Lung microvascular endothelial cell (primary cell): Measurements from ENCODE around the gene FIGN. TPM values are rescaled to one million over a fixed set of nuclear protein-coding genes. Genes with fewer than 3 reads are reported as not detected.

Source experiments
- DNase-seq, 2 donors: peaks; one replicate each; pipeline versions ENCODE4 v3.0.0 to v3.0.0-alpha.2; 2010; ENCODE audit warnings: low read depth in 2 of 2
- total RNA-seq: library from RNA; depleted of rRNA; stranded (reverse); fragments of >200 nt; gene quantifications from 2 replicates; pipeline ENCODE4 v1.2.1, GENCODE V29; 2014

FIGN gene
- total RNA-seq, 1 donor from 2014 or later = under 0.01 TPM

DNA sequence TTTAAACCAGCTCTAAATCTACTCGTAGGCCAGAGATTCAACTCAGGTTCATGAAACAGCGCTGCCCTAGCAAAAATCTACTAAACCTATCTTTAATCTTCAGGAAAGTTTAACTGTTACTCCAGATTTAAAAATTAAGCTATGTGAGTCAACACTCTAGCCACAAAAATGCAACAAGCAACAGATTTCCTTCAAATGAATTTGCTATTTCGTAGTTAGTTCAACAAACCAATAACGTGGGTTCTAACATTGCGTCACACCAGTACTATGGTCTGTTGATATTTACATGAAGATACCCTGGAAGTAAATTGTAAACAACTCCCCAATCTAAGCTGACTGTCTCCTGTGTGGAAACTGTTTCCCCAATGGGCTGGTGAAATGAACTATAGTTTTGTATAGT is 71.2 kb downstream of the FIGN start:
- no peak for DNase-seq

DNA sequence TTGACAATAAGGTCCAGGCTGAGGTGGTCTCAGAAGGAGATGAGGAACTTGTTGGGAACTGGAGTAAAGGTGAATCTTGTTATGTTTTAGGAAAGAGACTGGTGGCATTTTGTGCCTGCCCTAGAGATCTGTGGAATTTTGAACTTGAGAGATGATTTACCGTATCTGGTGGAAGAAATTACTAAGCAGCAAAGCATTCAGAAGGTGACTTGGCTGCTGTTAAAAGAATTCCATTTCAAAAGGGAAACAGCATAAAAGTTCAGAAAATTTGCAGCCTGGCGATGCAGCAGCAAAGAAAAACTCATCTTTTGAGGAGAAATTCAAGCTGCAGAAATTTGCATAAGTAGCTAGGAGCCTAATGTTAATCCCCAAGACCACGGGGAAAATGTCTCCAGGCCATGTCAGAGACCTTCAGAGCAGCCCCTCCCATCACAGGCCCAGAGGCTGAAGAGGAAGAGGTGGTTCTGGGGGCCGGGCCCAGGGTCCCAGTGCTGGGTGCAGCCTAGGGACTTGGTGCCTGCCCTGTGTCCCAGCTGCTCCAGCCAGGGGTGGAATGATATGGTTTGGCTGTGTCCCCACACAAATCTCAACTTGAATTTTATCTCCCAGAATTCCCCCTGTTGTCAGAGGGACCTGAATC is 73.5 kb downstream of the FIGN start:
- no peak for DNase-seq

DNA sequence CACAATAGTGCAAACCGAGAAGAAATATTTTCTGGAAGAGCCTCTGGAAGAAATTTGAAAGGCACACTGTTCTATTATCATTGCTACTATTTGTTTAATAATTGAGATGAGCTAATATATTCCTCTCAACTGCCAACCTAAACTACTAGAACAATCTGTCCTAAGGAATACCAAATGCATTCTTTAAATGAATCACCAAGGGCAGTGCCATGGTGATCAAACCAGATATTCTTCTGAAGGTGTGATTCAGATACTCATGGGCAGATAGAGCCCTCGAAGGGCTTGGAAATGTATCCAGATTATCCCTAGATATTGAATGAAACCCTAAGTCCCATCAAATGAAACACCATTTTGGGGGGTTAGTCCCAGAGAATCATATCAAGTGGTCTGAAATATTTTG is 76.6 kb downstream of the FIGN start:
- DNase-seq = no peak

DNA sequence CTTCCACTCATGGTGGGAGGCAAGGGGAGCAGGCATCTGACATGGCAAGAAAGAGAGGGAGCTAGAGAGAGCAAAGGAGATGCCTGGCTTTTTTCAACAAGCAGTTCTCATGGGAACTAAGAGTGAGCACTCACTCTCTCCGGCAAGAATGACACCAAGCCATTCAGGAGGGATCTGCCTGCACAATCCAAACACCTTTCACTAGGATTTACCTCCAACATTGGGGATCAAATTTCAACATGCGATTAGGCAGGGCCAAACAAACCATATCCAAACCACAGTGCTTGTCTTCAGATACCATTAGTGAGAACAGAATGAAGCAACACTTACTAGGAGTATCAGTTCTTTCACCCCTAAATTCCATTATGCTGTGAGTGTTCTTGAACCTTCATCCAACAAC is 77.3 kb downstream of the FIGN start:
- DNase-seq = no peak

DNA sequence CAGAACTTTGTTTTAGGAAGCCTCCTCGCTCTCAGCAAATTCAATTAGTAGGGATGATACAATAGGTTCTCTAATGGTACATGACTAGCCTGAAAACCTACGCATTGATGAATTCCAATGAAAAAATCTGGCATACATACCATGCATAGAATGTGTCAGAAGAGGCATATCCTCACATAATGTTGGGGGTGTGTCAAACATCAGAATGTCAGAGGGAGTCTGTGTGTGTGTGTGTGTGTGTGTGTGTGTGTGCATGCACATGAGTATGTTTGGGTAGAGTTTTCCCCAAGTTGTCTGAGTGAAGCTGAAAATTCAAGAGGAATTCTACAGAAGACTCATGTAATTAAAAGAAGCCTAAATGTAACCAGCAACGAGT is 78.5 kb downstream of the FIGN start:
- DNase-seq = no peak

DNA sequence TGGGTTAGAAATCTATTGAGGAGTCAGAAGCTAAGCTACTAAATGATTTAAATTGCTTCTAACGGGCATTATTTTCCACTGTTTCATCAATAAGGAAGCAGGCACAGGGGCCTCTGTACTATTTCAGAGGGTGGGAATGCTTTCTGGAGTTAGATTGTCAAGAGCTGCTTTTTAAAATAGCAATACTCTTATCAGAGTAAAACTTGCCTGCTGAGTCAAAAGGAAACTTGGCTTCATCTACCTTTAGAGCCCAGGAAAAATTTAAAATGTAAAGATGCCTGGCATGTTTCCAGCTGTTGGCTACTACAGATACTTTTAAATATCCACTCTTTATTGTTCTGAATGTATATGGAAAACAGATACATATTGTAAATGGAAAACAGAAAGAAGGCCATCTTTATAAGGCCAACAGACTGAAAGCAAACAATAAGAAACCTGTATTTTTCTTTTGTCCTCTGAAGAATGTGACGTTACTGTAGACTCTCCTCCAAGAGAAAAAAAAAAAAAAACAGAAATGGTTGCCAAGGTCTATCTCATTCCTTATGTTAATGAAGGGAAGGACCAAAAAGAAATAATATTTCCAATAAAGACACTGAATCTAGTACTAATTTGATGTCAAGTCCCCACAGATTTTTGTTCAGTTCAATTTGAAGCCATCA is 79.1 kb downstream of the FIGN start:
- DNase-seq = no peak

DNA sequence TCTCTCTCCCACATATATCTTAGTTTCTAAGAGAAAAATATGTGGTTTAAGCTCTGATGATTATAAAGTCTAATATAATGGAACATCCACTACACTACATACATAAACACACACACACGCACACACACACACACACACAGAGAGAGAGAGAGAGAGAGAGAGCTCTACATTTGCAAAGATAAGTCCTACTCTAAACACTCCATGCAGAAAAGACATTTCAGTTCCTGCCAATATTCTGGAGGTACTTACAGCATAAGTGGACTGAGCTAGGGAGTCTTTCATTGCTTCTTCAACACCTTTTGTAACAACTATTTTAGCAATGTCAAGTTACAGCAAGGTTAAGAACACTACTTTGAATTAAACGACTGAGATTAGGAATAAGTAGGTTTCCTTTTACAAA is 80.1 kb downstream of the FIGN start:
- no peak for DNase-seq

DNA sequence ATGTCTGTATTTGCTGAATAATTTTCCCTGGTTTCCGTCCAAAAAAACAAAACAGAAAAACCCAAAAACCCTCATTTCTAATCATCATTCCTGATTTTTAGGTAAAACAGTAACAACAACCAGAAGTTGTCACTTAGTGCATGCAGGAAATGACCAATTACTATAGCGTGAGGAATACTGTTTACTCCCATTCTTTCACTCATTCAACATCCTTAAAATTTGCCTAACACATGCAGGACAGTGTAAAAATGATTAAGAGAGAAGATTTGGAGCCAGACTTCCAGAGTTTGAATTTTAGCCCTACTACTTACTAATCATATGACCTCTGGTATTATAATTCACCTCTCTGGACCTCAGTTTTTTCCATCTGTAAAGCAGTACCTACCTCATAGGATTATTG is 83.1 kb downstream of the FIGN start:
- peak in 1 of 2 donors; percentile 45 for DNase-seq

DNA sequence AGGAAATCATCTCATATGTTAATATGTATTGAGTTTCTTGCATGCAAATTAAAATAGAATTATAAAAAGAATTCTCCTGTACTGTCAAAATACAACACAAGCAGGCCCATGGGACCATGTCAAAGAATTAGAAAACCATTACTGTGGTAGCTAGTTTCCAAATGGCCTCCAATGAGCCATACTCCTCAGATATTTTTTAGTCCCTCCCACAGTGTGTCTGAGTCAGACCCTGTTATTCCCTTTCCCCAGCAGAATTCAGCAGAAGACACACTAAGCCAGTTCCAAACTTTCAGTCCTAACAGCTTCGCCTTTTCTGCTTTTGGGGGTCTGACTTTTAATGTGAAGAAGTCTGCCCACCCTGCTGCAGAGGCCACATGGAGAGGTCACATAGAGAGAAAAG is 86.7 kb downstream of the FIGN start:
- no peak for DNase-seq

DNA sequence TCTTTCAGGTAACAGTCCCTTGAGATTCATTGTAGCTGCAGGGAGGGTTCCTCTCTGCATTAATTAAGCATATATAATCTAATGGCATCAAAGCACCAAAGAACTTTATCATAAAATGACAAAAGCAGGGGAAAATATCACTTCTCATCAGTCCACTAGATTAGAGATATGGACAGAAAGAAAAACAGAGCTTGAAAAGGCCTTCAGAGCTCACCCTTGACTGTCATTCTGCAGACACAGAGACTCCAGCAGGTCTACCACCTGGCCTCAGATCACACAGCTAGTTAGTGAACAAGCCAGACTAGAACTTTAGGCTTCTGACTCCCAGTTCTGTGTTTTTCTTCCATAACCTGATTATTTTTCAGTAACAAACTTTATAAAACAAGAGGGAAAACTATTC is 88.5 kb downstream of the FIGN start:
- no peak for DNase-seq

DNA sequence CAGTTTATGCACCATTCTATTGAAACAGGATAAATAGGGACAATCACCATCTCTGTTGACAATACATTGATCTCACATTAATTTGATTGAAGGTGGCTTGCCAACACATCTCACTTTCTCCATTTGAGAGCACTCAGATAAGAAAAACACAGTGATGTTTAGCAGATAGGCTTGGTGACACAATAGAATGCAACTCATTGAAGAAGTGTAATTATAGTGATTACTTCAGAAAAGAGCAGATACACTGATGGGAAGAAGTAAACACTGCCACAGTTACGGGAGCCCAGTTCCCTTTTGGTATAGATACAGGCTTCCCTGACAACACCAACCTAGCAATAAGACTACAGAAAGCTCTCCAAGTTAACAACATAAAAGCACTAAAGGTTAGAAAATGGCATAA is 89.1 kb downstream of the FIGN start:
- DNase-seq = no peak

DNA sequence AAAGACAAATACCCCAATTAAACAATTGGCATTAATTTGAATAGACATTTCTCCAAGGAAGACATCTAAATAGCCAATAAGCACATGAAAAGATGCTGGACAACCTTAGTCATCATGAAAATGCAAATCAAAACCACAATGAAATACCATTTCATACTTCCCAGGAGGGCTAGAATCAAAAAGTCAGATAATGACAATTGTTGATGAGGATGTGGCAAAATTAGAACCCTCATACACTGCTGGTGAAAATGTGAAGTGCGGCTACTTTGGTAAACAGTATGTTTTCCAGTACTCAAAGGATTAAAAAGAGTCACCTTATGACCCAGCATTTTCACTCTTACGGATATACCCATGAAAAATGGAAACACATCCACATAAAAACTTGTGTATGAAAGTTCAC is 91.6 kb downstream of the FIGN start:
- DNase-seq = no peak

DNA sequence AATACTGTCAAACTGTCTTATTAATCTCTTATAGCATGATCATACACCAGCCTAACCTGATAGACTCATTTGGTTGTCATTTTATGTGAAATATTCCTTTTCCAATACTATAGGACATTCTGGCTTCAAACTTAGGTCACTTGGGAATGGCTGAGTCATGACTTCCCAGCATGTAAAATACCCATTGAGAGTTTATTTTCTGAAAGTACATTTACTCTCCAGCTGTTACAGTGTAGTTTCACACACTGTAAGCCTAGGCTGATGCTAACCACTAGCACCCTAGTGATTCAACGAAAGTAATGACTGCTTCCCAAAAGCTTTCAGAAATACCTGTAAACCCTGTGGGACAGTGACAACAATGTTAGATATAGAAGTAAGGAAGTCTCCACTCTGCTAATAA is 93.8 kb downstream of the FIGN start:
- DNase-seq = no peak

DNA sequence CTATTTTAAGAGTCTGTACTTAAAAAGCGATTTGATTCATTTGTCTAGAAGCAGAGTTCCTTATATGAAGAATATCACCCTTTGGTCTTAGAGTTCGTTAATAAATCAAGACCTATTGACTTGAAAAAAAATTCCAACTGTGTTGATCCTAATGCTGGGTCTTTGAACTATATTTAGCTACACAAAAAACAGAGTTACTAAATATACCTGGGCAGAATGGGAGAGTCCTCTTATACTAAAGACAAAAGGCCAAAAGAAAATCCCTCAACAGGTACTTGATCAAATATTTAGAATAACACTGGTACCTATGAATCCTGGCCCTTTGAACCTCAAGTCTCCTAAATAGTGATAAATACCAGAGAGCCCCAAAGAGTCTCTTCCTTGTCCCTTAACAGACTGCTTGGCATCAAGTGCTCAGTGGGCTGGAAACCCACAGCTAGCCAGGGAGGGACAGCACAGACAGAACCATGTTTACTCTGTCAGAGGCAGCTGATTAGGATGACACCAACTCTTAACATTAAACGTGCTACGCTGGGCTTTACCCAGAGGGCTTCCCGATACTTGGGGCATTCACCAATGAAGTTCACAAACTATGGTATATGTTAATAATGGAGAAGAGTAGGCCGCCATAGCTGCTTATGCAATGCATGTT is 95.1 kb downstream of the FIGN start:
- DNase-seq = no peak

DNA sequence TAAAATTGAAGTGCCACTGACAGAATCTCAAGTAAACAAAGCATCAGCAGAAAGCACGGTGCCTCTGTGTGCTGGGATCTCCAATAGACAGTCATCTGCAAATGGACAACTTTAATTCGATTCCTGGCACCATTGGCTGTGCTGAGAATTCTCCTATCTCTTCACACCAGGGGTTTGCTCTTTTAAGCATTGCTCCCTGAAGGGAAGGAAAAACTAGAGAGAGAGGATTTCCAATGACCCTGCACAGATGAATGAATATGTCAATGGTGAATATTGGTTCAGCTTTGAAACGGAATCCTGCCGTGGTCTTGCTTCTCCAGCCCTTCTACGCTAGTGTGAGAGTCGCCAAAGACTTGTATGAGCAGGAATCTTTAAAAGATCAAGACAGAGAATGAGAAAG is 97.9 kb downstream of the FIGN start:
- no peak for DNase-seq

DNA sequence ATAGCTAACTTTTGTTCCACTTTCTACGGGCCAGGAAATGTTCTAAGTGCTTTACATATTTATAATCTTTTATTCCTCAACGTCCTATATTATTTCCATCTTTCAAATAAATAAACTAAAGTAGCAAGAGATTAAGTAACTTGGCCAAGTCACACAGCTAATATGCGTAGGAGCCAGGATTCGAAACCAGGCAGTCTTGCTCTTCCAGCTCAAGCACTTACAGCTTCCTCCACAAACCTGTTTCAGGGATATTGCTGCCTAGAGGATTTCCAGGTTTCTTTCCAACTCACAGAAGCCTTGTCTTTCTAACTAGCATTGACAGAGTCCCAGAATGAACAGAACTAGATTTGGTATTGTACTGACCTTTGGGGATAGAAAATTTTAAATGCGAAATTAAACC is 102.5 kb downstream of the FIGN start:
- no peak for DNase-seq

DNA sequence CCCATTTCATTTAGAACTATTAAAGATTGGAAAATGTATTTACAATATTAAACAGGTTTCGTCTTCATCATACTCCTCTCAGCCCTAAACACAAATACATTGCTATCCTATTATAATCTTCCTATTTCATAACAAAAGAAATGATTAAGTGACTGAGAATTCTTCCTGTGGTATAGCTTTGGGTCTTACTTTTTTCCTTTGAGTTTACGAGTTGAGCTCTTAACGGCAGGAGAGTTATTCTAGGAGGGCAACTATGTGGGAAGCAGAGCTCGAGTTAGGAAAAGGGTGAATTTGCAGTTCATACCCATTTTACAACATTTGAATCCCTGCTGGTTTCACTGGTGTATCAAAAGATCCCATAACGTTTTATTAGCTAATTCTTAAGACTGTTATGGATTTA is 105.0 kb downstream of the FIGN start:
- DNase-seq = no peak

DNA sequence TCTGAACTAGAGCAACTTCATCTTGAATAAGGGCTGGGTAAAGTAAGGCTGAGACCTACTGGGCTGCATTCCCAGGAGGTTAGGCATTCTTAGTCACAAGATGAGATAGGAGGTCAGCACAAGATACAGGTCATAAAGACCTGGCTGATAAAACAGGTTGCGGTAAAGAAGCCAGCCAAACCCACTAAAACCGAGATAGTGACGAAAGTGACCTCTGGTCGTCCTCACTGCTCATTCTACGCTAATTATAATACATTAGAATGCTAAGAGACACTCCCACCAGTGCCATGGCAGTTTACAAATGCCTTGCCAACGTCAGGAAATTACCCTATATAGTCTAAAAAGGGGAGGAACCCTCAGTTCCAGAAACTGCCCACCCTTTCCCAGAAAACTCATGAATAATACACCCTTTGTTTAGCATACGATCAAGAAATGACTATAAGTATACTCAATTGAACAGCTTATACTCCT is 109.1 kb downstream of the FIGN start:
- no peak for DNase-seq

DNA sequence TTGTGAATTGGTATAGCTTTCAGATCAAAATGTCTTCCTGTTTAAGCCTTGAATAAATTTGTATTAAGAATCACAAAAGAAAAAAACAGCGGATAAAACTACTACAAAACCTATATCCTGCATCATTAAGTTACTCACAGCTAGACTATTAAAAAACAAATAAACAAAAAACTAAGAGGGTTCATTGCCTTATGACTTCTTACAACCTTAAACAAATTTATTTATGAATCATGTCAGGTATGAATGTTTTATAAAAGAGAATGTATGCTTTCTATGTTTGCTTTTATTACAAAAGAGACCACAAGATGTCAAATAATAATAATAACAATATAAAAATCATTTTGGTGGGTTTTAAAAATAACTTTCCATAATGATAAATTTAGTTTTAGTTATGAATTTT is 109.6 kb downstream of the FIGN start:
- DNase-seq = no peak

DNA sequence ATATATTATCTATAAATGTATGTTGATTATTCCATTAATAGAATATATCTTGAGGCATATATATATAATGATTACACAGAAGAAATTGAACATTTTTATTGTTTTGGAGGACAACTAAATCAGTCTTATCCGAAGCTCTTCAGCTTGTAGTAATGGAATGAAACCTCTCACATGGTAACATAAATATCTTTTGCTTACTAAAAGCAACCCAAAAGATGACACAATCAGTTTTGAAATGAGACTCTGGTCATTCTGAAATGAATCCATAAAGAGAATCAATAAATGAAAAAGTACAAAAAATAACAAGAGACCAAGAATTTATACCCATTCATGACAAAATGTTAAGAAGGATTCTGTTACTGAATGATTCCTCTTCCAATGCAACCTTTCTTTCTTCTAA is 110.2 kb downstream of the FIGN start:
- DNase-seq = no peak

DNA sequence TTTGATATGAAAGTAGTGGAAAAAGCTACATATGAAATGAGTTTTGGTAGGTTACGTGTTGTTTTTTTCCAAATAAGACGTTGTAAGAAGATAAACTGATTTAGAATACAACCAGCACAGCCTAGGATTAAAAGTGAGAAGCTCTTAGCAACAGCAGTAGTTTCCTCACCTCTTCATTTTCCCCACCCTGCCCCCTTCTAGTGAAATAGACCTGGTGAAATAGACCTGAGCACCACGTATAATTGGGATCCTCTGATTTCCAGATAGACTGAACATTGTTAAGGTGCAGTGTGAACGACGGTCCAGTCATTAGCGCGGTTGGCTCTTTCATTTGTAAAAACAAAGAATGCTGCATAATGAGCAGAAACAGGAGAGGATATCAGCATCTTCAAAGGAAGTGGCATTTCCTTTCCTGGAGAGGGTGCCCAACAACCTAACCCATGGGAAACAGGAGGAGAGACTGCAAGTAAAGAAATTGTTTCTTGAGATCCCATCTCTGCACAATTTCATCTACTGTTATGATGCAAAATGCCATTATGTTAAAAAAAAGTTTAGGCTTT is 114.3 kb downstream of the FIGN start:
- DNase-seq = no peak

DNA sequence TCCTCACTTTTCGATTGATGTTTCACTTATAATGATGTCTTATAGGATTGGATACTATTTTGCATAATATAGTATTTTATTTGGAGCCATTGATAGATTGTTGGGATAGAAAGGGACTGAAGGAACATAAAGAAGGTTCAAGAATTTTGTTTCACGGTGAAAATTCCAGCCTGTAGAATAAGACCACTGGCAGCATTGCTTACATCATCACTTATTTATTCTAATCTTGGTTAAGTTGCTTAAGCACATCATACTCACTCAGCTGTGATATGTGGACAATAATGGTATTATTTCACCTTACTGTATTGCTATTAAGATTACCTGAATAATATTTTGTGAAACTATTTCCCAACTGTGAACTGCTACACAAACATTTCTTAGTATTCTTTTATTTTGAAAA is 118.3 kb downstream of the FIGN start:
- DNase-seq = no peak

DNA sequence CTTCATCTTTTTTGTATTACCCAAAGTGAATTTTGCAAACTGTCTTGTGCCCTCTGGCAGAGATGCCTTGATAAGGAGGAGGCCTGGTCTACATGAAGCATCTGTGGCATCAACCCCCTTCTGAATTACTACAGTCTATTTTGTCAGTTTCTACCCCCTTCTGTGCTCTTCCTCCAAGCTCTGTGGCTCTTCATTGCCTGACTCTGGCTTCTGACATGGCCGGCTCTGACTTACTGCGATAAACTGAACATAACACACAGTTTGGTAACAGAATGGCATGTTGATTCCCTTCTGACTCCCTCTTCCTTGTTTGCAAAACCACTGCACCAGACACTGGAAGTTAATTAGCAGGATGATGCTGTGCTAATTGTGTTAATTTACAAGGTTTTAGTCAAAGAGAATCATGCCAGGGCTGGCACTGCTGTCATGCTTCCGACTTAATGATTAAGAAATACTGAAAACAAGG is 122.5 kb downstream of the FIGN start:
- DNase-seq = no peak
